Measurements from ENCODE around the gene EYS.

EYS gene

GRCh38 chr6:64988148-64988547 is 718.9 kb downstream of the EYS start:
- in situ Hi-C loops (cut with MboI; ENCODE audit: low sequenced_read_pairs), result no loop called here

DNA sequence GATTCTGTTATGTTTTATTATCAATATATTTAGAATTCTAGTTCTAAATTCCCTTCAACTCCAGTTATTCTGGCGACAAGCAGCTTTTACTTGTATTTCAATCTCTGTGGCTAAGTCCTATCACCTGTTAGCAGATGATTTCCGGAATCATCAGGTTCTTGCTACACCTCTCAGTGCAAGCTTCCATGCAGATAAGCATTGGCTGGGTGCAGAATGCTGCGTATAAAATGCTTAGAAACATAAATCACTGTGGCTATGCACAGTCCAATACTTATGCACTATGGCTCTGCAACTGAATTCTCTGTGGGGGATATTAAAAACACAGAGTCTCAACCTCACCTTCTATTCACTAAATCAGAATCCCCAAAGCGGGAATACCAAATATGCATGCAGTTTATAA is 720.0 kb downstream of the EYS start:
- in situ Hi-C loops (cut with MboI; ENCODE audit: low sequenced_read_pairs), result no loop called here

GRCh38 chr6:64985726-64986125 is 721.3 kb downstream of the EYS start:
- in situ Hi-C loops (cut with MboI; ENCODE audit: low sequenced_read_pairs), result no loop called here

DNA sequence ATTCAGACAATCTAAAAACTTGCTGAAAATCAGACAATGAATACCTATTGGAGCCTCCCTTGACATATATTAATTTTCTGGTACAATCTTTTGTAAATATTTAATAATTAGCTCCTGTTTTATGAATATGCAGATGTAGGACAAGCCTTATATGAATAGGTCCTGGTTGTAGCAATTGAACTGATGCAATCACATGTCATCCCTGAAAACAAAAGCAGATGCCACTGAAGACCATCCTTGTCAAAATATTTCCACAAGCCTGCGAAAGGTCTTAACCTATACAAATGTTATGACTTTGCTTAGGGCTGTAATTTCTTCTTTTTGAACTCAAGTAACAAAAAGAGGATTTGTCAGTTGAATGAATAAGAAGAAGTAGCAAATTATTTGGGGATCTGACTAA is 722.1 kb downstream of the EYS start:
- in situ Hi-C loops (cut with MboI; ENCODE audit: low sequenced_read_pairs), result no loop called here

- in situ Hi-C loops (cut with MboI; ENCODE audit: low sequenced_read_pairs), result no loop called here
These were observed 723.9 kb downstream of the EYS start for GRCh38 chr6:64983089-64983488.

- in situ Hi-C loops (cut with MboI; ENCODE audit: low sequenced_read_pairs), result no loop called here
These were observed 733.9 kb downstream of the EYS start for GRCh38 chr6:64973142-64973541.

GRCh38 chr6:64969139-64969538 is 737.9 kb downstream of the EYS start:
- in situ Hi-C loops (cut with MboI; ENCODE audit: low sequenced_read_pairs), result no loop called here

GRCh38 chr6:64955435-64955848 is 751.6 kb downstream of the EYS start:
- in situ Hi-C loops (cut with MboI; ENCODE audit: low sequenced_read_pairs), result no loop called here

DNA sequence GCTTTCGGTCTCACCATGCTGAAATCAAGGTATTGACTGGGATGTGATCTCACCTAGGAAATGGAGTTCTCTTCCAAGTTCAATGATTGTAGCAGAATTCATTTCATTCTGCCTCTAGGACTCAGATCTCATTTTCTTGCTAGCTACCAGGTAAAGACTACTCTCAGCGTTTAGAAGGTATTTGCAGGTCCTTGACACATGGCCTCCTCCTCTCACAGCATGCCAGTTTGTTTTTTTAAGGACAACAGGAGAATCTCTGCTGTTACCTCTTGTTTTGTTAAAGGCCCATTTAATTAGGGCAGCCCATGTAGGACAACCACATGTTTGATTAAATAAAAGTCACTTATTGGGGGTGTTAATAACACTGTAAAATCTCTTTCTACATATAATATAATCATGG is 757.8 kb downstream of the EYS start:
- in situ Hi-C loops (cut with MboI; ENCODE audit: low sequenced_read_pairs), result no loop called here

GRCh38 chr6:64948261-64948660 is 758.8 kb downstream of the EYS start:
- in situ Hi-C loops (cut with MboI; ENCODE audit: low sequenced_read_pairs), result no loop called here

GRCh38 chr6:64945450-64945849 is 761.6 kb downstream of the EYS start:
- in situ Hi-C loops (cut with MboI; ENCODE audit: low sequenced_read_pairs), result no loop called here

- in situ Hi-C loops (cut with MboI; ENCODE audit: low sequenced_read_pairs), result no loop called here
These were observed 774.5 kb downstream of the EYS start for GRCh38 chr6:64932486-64932885.

- in situ Hi-C loops (cut with MboI; ENCODE audit: low sequenced_read_pairs), result no loop called here
These were observed 776.3 kb downstream of the EYS start for GRCh38 chr6:64930681-64931080.

DNA sequence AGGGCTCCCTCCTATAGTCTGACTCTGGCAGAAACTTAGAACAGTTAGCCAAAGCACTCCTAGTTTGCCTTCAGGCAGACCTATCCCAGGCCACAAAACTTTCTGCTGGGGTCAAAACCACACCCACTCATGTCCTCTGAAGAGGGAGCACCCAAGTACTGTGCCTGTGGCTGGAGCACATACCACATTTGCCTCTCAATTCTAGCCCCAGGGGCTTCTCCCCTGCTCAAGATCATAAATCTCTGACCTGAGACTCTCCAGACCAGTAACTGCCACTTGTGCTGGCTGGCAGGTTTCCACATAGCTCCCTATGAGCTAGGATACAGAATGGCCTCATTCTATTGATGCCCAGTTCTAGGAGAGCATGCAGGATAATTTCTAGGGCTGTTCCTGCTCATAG is 781.0 kb downstream of the EYS start:
- in situ Hi-C loops (cut with MboI; ENCODE audit: low sequenced_read_pairs), result no loop called here

- in situ Hi-C loops (cut with MboI; ENCODE audit: low sequenced_read_pairs), result no loop called here
These were observed 786.8 kb downstream of the EYS start for GRCh38 chr6:64920257-64920656.

GRCh38 chr6:64914124-64914523 is 792.9 kb downstream of the EYS start:
- in situ Hi-C loops (cut with MboI; ENCODE audit: low sequenced_read_pairs), result no loop called here

- in situ Hi-C loops (cut with MboI; ENCODE audit: low sequenced_read_pairs), result no loop called here
These were observed 794.1 kb downstream of the EYS start for GRCh38 chr6:64912966-64913365.

GRCh38 chr6:64908104-64908503 is 798.9 kb downstream of the EYS start:
- in situ Hi-C loops (cut with MboI; ENCODE audit: low sequenced_read_pairs), result no loop called here

DNA sequence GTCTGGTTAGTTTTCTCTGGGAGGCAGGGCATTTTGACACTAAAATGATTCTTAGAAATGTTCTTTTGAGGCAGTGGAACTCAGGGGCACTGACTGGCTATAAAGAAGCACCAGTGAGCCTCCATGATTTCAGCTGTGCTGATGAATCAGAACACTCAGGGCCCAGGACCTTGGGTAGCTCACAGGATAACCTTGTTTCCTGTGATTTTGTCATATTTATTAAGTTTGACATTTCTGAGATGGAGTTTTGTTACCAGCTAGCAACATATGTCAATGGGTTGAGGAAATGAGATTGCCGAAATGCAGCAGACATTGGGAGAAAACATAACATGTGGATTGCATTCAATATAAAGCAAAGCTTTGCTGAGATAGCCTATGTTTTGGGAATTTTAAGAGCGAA is 802.4 kb downstream of the EYS start:
- in situ Hi-C loops (cut with MboI; ENCODE audit: low sequenced_read_pairs), result no loop called here

- in situ Hi-C loops (cut with MboI; ENCODE audit: low sequenced_read_pairs), result no loop called here
These were observed 804.4 kb downstream of the EYS start for GRCh38 chr6:64902596-64902995.

- in situ Hi-C loops (cut with MboI; ENCODE audit: low sequenced_read_pairs), result no loop called here
These were observed 810.1 kb downstream of the EYS start for GRCh38 chr6:64896939-64897338.

DNA sequence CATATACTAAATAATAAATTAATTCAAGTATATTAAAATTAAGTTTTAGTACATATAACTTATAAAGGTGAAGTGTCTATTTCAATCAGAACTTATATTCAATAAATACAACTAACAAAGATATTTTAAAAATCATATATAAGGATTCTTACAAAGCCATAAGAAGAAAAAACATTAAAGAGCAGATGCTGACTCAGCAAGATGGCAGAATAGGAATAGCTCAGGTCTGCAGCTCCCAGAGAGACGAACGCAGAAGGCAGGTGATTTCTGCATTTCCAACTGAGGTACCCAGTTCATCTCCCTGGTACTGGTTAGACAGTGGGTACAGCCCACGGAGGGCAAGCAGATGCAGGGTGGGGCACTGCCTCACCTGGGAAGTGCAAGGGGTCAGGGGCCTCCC is 811.1 kb downstream of the EYS start:
- in situ Hi-C loops (cut with MboI; ENCODE audit: low sequenced_read_pairs), result no loop called here

DNA sequence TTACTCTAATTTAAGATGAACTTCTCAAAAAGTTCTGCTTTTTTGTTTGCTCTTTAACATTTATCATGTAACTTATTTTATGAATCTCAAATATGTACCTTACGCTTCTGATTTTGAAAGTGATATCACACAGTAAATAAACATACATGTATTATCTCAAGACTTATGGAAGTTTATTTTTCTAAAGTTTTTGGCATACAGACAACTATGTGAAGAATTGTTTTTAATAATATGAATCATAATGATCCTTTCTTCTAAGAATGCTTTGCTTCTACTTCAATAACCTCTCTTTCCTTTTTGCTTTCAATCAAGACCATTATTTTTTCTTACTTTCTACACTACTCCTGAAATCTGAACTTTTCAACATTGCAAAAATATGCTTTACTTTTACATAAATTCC is 816.4 kb downstream of the EYS start:
- in situ Hi-C loops (cut with MboI; ENCODE audit: low sequenced_read_pairs), result no loop called here

- in situ Hi-C loops (cut with MboI; ENCODE audit: low sequenced_read_pairs), result no loop called here
These were observed 817.9 kb downstream of the EYS start for GRCh38 chr6:64889144-64889543.
